HUDEP-2 (cell line): Measurements from ENCODE around the gene NTSR2.

Experiments used
- DNase-seq, 76 experiments: peaks; one replicate each; lab custom pipeline; 2025; ENCODE audit not compliant: unreplicated experiment in 76 of 76; lab: John Stamatoyannopoulos, UW

The NTSR2 gene

GRCh38 chr2:11669454-11670291 lies at the start of gene NTSR2:
Gene NTSR2, minus strand, starts transcription at chr2:11670195. Its CDS starts 66 bp downstream, at chr2:11670129.
- DNase-seq: peak in 30 of 76 experiments; percentile 4 to 47 (median 25)

- DNase-seq: peak in 12 of 76 experiments; percentile 4 to 41 (median 22)
Measured at GRCh38 chr2:11719230-11719977, 49.4 kb upstream of the NTSR2 start.

GRCh38 chr2:11718606-11719005 lies 48.6 kb upstream of the NTSR2 start:
- DNase-seq: no peak

- DNase-seq: no peak
Measured at GRCh38 chr2:11717623-11718022, 47.6 kb upstream of the NTSR2 start.

GRCh38 chr2:11716689-11717321 lies 46.8 kb upstream of the NTSR2 start:
- DNase-seq: no peak

- DNase-seq: no peak
Measured at GRCh38 chr2:11715987-11716652, 46.1 kb upstream of the NTSR2 start.

GRCh38 chr2:11713815-11714214 lies 43.8 kb upstream of the NTSR2 start:
- no peak for DNase-seq

GRCh38 chr2:11712866-11713265 lies 42.9 kb upstream of the NTSR2 start:
- DNase-seq: no peak

GRCh38 chr2:11711751-11712150 lies 41.8 kb upstream of the NTSR2 start:
- DNase-seq: no peak

- DNase-seq: no peak
Measured at GRCh38 chr2:11711354-11711716, 41.3 kb upstream of the NTSR2 start.

- DNase-seq: no peak
Measured at GRCh38 chr2:11710632-11711353, 40.8 kb upstream of the NTSR2 start.

GRCh38 chr2:11710210-11710609 lies 40.2 kb upstream of the NTSR2 start:
- DNase-seq: no peak

- no peak for DNase-seq
Measured at GRCh38 chr2:11709293-11709692, 39.3 kb upstream of the NTSR2 start.

- no peak for DNase-seq
Measured at GRCh38 chr2:11708106-11708505, 38.1 kb upstream of the NTSR2 start.

- no peak for DNase-seq
Measured at GRCh38 chr2:11705711-11706110, 35.7 kb upstream of the NTSR2 start.

GRCh38 chr2:11705063-11705462 lies 35.1 kb upstream of the NTSR2 start:
- no peak for DNase-seq

- DNase-seq: no peak
Measured at GRCh38 chr2:11703700-11704099, 33.7 kb upstream of the NTSR2 start.

GRCh38 chr2:11702946-11703345 lies 33.0 kb upstream of the NTSR2 start:
- no peak for DNase-seq

GRCh38 chr2:11701751-11702301 lies 31.8 kb upstream of the NTSR2 start:
- DNase-seq: no peak

- no peak for DNase-seq
Measured at GRCh38 chr2:11701206-11701605, 31.2 kb upstream of the NTSR2 start.
